ENCODE measurements around the gene PCDH8.

PCDH8 gene, protein sequence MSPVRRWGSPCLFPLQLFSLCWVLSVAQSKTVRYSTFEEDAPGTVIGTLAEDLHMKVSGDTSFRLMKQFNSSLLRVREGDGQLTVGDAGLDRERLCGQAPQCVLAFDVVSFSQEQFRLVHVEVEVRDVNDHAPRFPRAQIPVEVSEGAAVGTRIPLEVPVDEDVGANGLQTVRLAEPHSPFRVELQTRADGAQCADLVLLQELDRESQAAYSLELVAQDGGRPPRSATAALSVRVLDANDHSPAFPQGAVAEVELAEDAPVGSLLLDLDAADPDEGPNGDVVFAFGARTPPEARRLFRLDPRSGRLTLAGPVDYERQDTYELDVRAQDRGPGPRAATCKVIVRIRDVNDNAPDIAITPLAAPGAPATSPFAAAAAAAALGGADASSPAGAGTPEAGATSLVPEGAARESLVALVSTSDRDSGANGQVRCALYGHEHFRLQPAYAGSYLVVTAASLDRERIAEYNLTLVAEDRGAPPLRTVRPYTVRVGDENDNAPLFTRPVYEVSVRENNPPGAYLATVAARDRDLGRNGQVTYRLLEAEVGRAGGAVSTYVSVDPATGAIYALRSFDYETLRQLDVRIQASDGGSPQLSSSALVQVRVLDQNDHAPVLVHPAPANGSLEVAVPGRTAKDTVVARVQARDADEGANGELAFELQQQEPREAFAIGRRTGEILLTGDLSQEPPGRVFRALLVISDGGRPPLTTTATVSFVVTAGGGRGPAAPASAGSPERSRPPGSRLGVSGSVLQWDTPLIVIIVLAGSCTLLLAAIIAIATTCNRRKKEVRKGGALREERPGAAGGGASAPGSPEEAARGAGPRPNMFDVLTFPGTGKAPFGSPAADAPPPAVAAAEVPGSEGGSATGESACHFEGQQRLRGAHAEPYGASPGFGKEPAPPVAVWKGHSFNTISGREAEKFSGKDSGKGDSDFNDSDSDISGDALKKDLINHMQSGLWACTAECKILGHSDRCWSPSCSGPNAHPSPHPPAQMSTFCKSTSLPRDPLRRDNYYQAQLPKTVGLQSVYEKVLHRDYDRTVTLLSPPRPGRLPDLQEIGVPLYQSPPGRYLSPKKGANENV

DNA sequence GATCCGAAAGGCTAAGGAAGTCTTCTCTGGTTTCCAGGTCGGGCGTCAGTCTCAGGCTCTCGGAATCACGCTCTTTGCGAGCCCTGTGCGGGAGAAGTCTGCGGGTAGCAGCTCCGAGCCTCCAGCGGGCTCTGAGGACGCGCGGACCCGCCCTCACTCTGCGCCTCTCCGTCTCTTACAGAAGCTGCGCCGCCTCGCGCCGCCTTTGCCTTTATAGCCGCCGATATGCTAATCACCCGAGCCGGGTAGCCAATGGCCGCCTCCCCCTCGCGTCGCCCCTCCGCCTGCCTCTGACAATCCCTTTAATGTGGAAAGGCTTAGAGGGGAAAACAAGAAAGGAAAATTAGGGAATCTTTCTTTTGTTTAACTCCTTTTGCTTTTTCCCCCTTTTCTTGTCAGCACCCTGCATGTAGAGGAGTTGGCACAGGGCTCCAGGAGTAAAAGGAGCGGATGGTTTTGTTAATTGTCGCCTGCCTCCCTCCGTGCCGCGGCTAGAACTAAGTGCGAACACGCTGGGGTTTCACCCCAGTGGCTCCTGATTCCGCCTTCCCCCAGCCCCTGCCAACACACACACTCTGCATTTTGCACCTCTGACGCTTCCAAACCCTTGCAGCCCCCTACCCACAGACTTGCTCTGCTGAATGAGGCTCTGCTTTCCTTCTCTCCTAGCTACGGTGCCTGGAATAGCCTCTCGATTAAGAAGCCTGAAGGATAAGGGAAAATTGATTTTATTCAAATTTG, at the start of gene PCDH8:
Gene PCDH8, minus strand, starts transcription at position 186 of the 741 bp plus-strand sequence. CDS start 204 bp downstream, outside the sequence.
- no peak for DNase-seq (ENCODE audit: low spot score)

GRCh38 chr13:52896827-52897659, 48.6 kb upstream of the PCDH8 start:
- peak; percentile 42 for DNase-seq (ENCODE audit: low spot score)

GRCh38 chr13:52894413-52894812, 46.0 kb upstream of the PCDH8 start:
- DNase-seq (ENCODE audit: low spot score): no peak

- DNase-seq (ENCODE audit: low spot score): no peak
Observed at GRCh38 chr13:52892925-52893324, 44.5 kb upstream of the PCDH8 start.

- DNase-seq (ENCODE audit: low spot score): no peak
Observed at GRCh38 chr13:52891706-52892105, 43.3 kb upstream of the PCDH8 start.

GRCh38 chr13:52887165-52887564, 38.7 kb upstream of the PCDH8 start:
- DNase-seq (ENCODE audit: low spot score): no peak

DNA sequence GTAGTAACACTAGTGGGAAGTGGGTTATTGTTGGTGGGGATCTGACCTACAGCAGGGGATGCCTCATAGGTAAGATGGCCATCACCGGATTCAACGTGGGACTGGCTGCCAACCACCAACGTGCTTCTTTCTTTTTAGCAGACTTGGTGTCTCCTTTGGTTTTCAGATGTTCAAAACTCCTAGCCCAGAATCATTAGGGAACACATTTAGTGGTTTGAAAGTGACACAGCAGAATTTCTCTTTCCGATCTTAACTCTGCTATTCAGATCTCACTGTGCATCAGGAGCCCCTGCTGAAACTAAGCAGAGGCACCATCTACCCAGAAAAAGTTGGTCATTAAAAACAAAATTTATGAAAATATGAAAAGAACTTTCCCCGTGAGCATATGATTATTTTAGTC, 36.7 kb upstream of the PCDH8 start:
- no peak for DNase-seq (ENCODE audit: low spot score)

DNA sequence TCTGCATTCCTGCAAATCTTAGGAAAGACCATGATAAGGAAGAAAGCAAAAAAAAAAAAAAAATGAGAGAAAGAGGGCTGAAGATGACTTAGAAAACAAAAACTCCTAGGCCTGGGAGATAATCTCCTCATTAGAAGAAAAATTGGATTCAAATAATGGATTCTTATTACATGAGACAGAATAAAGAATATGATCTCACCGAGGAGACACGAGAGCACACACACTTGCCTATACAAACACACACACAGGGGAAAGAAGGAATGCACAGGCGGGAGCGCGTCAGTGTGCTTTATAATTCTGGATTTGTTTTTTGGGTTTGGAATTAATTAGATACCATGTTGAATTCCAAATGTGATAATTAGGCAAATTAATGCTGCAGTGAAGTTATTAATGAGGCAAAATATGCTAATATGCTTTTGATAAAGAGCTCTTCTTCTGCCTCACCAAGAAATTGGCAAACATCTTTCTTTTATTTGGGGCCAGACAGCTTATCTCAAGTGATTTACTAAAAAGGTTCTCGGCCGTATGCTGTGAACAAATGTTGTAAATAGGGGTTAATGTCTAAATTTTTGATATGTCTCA, 36.1 kb upstream of the PCDH8 start:
- no peak for DNase-seq (ENCODE audit: low spot score)

- DNase-seq (ENCODE audit: low spot score): no peak
Observed at GRCh38 chr13:52882785-52883184, 34.3 kb upstream of the PCDH8 start.

- no peak for DNase-seq (ENCODE audit: low spot score)
Observed at GRCh38 chr13:52879950-52880741, 31.7 kb upstream of the PCDH8 start.

DNA sequence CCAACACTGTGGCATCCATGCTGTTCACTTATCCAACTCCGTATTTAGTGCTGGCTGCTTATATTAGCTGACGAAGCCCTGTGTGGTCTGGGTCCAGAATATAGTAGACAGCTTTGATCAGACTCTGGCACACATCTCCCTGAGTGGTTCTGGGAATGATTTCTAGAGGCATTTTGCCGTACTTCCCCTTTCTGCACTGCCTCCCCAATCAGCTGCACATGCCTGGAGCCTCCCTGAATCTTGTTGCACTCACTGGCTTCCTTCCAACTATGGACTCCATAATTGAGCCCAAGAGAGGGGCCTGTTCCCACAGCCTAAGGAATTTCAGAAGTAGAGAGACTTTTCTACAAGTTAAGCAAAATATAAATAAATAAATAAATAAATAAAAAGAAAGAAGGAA, 30.4 kb upstream of the PCDH8 start:
- DNase-seq (ENCODE audit: low spot score): no peak

- DNase-seq (ENCODE audit: low spot score): no peak
Observed at GRCh38 chr13:52870143-52870542, 21.7 kb upstream of the PCDH8 start.

DNA sequence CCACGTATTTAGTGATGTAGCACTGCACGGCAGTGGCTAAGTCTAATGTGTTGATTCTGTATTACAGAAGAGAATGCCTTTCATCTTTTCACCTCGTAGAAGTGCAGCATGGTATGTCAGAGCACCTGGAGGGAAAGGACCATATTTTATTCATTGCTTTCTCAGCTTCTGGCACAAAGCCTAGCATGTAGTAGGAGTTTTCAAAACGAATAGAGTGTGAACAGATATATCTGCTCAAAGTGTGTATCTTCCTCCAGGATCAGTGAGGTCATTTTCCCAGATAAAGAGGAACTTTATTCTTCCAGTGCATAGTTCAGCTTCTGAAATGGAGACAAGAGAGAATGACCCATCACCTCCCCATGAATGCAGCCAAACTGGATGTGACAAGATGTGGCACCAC, 21.2 kb upstream of the PCDH8 start:
- no peak for DNase-seq (ENCODE audit: low spot score)

GRCh38 chr13:52869050-52869449, 20.6 kb upstream of the PCDH8 start:
- no peak for DNase-seq (ENCODE audit: low spot score)

- DNase-seq (ENCODE audit: low spot score): no peak
Observed at GRCh38 chr13:52868190-52868589, 19.8 kb upstream of the PCDH8 start.

DNA sequence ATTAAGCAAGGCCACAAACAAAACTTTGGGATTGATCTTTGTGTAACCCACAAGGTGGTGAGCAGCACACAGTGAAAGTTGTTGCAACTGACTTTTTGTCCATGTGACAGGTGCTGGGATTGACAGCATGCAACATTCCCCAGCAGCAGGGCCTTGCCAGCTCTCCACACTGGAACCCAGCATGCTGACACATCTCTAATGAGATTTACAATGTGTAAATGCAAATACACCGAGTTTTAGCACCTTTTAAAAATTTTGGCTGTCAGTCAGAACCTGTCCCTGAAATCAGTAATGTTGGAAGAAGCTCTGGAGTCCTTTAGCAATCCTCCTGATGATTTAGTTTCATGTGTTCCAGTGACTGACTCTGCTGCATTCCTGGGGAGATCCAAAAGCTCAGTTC, 16.5 kb upstream of the PCDH8 start:
- DNase-seq (ENCODE audit: low spot score): no peak

DNA sequence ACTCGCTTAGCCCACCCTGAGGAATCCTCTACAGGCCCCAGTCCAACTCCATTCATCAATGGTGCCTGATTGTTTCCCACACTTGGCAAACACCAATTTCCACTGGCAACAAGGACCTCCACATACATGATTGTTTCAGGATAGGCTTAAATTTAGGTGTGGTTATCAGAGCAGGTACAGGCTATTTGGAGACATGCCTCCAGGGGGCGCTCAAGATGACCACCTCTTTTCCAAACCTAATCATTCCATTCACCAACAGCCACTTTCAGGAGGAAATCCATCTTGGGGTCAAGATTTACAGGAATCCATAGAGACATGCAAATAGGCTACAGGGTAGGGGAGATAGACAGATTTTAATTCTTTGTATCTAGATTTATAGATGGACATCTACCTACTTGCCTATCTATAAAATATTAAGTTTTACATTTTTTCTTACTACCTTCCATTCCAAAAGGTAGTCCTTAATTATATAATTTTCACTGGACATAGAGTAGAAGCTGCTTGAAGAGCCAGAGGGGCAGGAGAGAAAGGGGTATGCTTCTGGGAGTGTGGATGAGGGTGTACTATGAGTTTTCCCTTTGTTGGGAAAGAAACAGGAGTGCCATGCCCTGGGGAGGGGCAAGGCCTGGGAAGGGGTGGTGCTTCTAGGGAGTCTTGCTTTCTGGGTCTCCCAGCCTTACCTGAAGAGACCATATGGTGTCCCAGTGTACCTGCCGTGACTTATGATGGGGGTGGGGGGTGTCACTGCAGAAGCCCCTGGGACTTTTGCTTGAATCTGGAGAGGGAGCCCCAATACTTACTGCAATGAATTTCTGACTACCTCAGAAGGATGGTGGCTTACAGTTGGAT, 14.1 kb upstream of the PCDH8 start:
- DNase-seq (ENCODE audit: low spot score): no peak

GRCh38 chr13:52852444-52852843, 4.0 kb upstream of the PCDH8 start:
- no peak for DNase-seq (ENCODE audit: low spot score)

Data from pons (tissue), 1 donor.